ENCODE measurements around the gene GJD2. TPM values are rescaled to one million over a fixed set of nuclear protein-coding genes. Genes with fewer than 3 reads are reported as not detected.

The GJD2 gene
- total and polyA plus RNA-seq, 2 of the 13 experiments (the other 11 are each of a cell fraction or from before 2014, with no cell fraction given) = not detected

DNA sequence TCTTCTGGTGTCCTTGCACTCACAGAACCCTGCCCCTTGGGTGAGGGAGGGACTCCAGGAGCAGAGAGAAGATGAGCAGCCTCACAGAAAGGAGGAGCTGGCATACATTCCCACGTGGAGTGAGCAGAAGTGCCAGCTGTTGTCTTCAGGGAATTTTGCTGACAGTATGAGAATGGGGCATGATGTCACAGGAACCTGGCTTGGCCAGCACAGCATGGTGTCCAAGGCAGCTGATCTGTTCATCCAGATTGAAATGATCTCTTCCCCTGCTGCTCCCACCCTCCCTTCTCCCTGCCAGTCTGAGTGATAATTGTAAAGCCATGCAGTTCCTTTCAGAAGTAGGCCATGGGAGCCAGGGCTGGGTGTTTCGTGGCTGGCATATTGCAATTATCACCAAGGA lies 53.3 kb downstream of the GJD2 start:
- TF ChIP-seq, protein P1, sequence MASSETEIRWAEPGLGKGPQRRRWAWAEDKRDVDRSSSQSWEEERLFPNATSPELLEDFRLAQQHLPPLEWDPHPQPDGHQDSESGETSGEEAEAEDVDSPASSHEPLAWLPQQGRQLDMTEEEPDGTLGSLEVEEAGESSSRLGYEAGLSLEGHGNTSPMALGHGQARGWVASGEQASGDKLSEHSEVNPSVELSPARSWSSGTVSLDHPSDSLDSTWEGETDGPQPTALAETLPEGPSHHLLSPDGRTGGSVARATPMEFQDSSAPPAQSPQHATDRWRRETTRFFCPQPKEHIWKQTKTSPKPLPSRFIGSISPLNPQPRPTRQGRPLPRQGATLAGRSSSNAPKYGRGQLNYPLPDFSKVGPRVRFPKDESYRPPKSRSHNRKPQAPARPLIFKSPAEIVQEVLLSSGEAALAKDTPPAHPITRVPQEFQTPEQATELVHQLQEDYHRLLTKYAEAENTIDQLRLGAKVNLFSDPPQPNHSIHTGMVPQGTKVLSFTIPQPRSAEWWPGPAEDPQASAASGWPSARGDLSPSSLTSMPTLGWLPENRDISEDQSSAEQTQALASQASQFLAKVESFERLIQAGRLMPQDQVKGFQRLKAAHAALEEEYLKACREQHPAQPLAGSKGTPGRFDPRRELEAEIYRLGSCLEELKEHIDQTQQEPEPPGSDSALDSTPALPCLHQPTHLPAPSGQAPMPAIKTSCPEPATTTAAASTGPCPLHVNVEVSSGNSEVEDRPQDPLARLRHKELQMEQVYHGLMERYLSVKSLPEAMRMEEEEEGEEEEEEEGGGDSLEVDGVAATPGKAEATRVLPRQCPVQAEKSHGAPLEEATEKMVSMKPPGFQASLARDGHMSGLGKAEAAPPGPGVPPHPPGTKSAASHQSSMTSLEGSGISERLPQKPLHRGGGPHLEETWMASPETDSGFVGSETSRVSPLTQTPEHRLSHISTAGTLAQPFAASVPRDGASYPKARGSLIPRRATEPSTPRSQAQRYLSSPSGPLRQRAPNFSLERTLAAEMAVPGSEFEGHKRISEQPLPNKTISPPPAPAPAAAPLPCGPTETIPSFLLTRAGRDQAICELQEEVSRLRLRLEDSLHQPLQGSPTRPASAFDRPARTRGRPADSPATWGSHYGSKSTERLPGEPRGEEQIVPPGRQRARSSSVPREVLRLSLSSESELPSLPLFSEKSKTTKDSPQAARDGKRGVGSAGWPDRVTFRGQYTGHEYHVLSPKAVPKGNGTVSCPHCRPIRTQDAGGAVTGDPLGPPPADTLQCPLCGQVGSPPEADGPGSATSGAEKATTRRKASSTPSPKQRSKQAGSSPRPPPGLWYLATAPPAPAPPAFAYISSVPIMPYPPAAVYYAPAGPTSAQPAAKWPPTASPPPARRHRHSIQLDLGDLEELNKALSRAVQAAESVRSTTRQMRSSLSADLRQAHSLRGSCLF (CRISPR knock-in tag; IDR thresholded peaks at IDR 0.05; ENCODE audit: borderline replicate concordance) = no peak
- TF ChIP-seq HMG20B (CRISPR knock-in tag; conservative IDR thresholded peaks at IDR 0.05) = no peak
- TF ChIP-seq, protein P2, sequence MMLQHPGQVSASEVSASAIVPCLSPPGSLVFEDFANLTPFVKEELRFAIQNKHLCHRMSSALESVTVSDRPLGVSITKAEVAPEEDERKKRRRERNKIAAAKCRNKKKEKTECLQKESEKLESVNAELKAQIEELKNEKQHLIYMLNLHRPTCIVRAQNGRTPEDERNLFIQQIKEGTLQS (CRISPR knock-in tag; IDR thresholded peaks at IDR 0.05) = no peak
- TF ChIP-seq, protein P3, sequence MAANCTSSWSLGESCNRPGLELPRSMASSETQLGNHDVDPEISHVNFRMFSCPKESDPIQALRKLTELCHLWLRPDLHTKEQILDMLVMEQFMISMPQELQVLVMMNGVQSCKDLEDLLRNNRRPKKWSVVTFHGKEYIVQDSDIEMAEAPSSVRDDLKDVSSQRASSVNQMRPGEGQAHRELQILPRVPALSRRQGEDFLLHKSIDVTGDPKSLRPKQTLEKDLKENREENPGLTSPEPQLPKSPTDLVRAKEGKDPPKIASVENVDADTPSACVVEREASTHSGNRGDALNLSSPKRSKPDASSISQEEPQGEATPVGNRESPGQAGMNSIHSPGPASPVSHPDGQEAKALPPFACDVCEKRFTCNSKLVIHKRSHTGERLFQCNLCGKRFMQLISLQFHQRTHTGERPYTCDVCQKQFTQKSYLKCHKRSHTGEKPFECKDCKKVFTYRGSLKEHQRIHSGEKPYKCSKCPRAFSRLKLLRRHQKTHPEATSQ (CRISPR knock-in tag; IDR thresholded peaks at IDR 0.05; ENCODE audit: borderline replicate concordance) = no peak
- TF ChIP-seq ZNF709 (CRISPR knock-in tag; IDR thresholded peaks at IDR 0.05) = no peak
- TF ChIP-seq, protein P4, sequence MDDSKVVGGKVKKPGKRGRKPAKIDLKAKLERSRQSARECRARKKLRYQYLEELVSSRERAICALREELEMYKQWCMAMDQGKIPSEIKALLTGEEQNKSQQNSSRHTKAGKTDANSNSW (CRISPR knock-in tag; IDR thresholded peaks at IDR 0.05; ENCODE audit: borderline replicate concordance) = no peak
- 0 out of 2 replicates have a peak, but pooled peaks have one; percentile 4 for TF ChIP-seq MAFF (IDR thresholded peaks at IDR 0.05; ENCODE audit: low read depth, low read length)
- TF ChIP-seq, protein P5, sequence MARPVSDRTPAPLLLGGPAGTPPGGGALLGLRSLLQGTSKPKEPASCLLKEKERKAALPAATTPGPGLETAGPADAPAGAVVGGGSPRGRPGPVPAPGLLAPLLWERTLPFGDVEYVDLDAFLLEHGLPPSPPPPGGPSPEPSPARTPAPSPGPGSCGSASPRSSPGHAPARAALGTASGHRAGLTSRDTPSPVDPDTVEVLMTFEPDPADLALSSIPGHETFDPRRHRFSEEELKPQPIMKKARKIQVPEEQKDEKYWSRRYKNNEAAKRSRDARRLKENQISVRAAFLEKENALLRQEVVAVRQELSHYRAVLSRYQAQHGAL (CRISPR knock-in tag; IDR thresholded peaks at IDR 0.05; ENCODE audit: not compliant biosample characterization) = no peak
- TF ChIP-seq NFE2L1 (CRISPR knock-in tag; IDR thresholded peaks at IDR 0.05; ENCODE audit: borderline replicate concordance) = no peak
- TF ChIP-seq MAFK (conservative IDR thresholded peaks at IDR 0.05 in 1 of 2, IDR thresholded peaks at IDR 0.05 in 1 of 2; ENCODE audit: low read length in 2 of 2) = peak in 1 of 2 experiments; percentile 50; a peak in 2 of 4 replicates
- BruUV-seq (replicated peaks) = no TSS peak
- no peak overlapping the region for H2AFZ ChIP-seq (ENCODE audit: low read length)
- intact Hi-C loops (cut with micrococcal nuclease; ENCODE audit: unreplicated experiment) (no loop called here), in situ Hi-C loops (cut with HindIII; ENCODE audit: extremely low pct_ligation_motif_present, low pct_unique_long_range_greater_than_20kb) (no loop called here)
- no peaks in the 10 kb centered on the region for H3K9me3 ChIP-seq (ENCODE audit: low read length)
- ChIA-PET POLR2A (no interaction called here), CTCF (ENCODE audit: low intra/inter-chr PET ratio, low total read pairs) (no interaction called here)
- WGBS (ENCODE audit: low lambda C conversion rate) = 0% methylated on average over 1 of the region's 2 CpGs
- no peaks in the 10 kb centered on the region for H3K79me2 ChIP-seq (ENCODE audit: insufficient read depth, low read length)
- no peaks in the 10 kb centered on the region for H3K36me3 ChIP-seq (replicated peaks in 1 of 2; ENCODE audit: control insufficient read depth in 1 of 2, insufficient read depth in 2 of 2, low read length in 2 of 2)
- no peak overlapping the region for H3K4me2 ChIP-seq (ENCODE audit: low read depth, low read length)
- no peak overlapping the region for H3K9ac ChIP-seq (ENCODE audit: insufficient read depth, low read depth, low read length)
- no peak overlapping the region for H3K27ac ChIP-seq (ENCODE audit: extremely low read length, insufficient read depth, low read length)
- peaks cover 0 to 7% of the 10 kb centered on the region in 2 experiments; a peak in 1 of 5 replicates for H3K27me3 ChIP-seq (ENCODE audit: control insufficient read depth in 1 of 2, insufficient read depth in 2 of 2, low read length in 2 of 2)
- FAIRE-seq (no peak), DNase-seq (ENCODE audit: low spot score) (no peak), ATAC-seq (no peak)
- no peaks in the 10 kb centered on the region for H4K20me1 ChIP-seq (ENCODE audit: insufficient read depth, low read length)
- H3K4me1 ChIP-seq (ENCODE audit: insufficient read depth, low read length) = no peaks in the 10 kb centered on the region
- H3K4me3 ChIP-seq (replicated peaks in 1 of 3; ENCODE audit: insufficient read depth in 1 of 3, low read depth in 2 of 3, low read length in 3 of 3) = no peak overlapping the region
